GM12878 (cell line): Measurements from ENCODE around the gene DIMT1. TPM values are rescaled to one million over a fixed set of nuclear protein-coding genes. Genes with fewer than 3 reads are reported as not detected.

Source experiments
- ATAC-seq: fragments of 200-7000 bp; cut with Tn5 transposase; 3 replicates; pipeline ENCODE4 v1.9.1; 2020; ENCODE audit warnings: mild to moderate bottlenecking, moderate library complexity
- BruUV-seq: library from RNA; stranded (reverse); fragments of 400-500 nt; replicated peaks from 2 replicates; lab custom pipeline; 2021; lab: Mats Ljungman, UMichigan
- CTCF ChIA-PET: fragments of 300-600 bp; sonication (Branson Sonifier 250); formaldehyde crosslinking; extraction: SDS; loops from one replicate; lab custom pipeline; 2021; ENCODE audit warnings: inconsistent platforms; lab: Yijun Ruan, JAX
- POLR2A ChIA-PET: fragments of 350-600 bp; formaldehyde crosslinking; extraction: SDS; loops from one replicate; lab custom pipeline; 2021; ENCODE audit warnings: inconsistent platforms; lab: Charles Lee
- RAD21 ChIA-PET: fragments of 300-600 bp; sonication (Branson Sonifier 250); formaldehyde crosslinking; loops from one replicate; lab custom pipeline; 2023; ENCODE audit warnings: antibody characterized with exemption; ENCODE audit not compliant: unreplicated experiment; lab: Charles Lee
- SMC1A ChIA-PET: fragments of 300-600 bp; sonication (Branson Sonifier 250); formaldehyde crosslinking; loops from one replicate; lab custom pipeline; 2023; ENCODE audit not compliant: unreplicated experiment, uncharacterized antibody; lab: Charles Lee
- DNase-seq: peaks from one replicate; pipeline ENCODE4 v3.0.0-alpha.2; 2011; ENCODE audit warnings: low read depth, low spot score
- FAIRE-seq: peaks from 3 replicates; lab custom pipeline; 2011; peaks lifted over from hg19 to GRCh38; lab: Jason Lieb, UNC
- H2AFZ ChIP-seq: 2 replicates; pipeline ENCODE4 v1.6.0; 2011; ENCODE audit warnings: low read depth, low read length, control low read depth; ENCODE audit not compliant: control insufficient read depth
- H3K27ac ChIP-seq: 2 replicates; pipeline ENCODE4 v1.5.1; 2011; ENCODE audit warnings: control low read depth; ENCODE audit not compliant: control insufficient read depth, insufficient read depth
- H3K27me3 ChIP-seq, 2 experiments: replicated peaks in 1 of 2; 2 replicates each; pipeline versions ENCODE4 v1.6.0 to v1.6.1; 2011; ENCODE audit warnings: low read length in 1 of 2; ENCODE audit not compliant: control insufficient read depth in 2 of 2, insufficient read depth in 2 of 2
- H3K36me3 ChIP-seq, 2 experiments: 2 replicates each; pipeline ENCODE4 v1.5.1; 2011; ENCODE audit warnings: low read length in 1 of 2; ENCODE audit not compliant: control insufficient read depth in 2 of 2, insufficient read depth in 2 of 2
- H3K4me1 ChIP-seq: 2 replicates; pipeline ENCODE4 v1.6.1; 2011; ENCODE audit warnings: mild to moderate bottlenecking, low read length, moderate library complexity, mixed read lengths; ENCODE audit not compliant: control insufficient read depth, insufficient read depth
- H3K4me2 ChIP-seq: 2 replicates; pipeline ENCODE4 v1.6.0; 2011; ENCODE audit warnings: control low read depth; ENCODE audit not compliant: control insufficient read depth, insufficient read depth
- H3K4me3 ChIP-seq: fragments of 200-600 bp; sonication (generic); 2 replicates; pipeline ENCODE4 v1.5.1; 2016
- H3K79me2 ChIP-seq: 2 replicates; pipeline ENCODE4 v1.6.0; 2011; ENCODE audit warnings: low read length; ENCODE audit not compliant: control insufficient read depth, insufficient read depth
- H3K9ac ChIP-seq: 2 replicates; pipeline ENCODE4 v1.8.0; 2011; ENCODE audit warnings: low read length, control low read depth, mixed read lengths; ENCODE audit not compliant: control insufficient read depth, insufficient read depth
- H3K9me3 ChIP-seq: replicated peaks from 3 replicates; pipeline ENCODE4 v1.5.1; 2011; ENCODE audit warnings: mild to moderate bottlenecking, low read length; ENCODE audit not compliant: control insufficient read depth, insufficient read depth
- H4K20me1 ChIP-seq: 2 replicates; pipeline ENCODE4 v1.6.0; 2011; ENCODE audit not compliant: control insufficient read depth, insufficient read depth
- IKZF2 ChIP-seq, 2 experiments: fragments of 450-650 bp; IDR thresholded peaks; 2 replicates each; pipeline ENCODE4 v1.6.1; 2017; ENCODE audit warnings: mild to moderate bottlenecking in 2 of 2, moderate library complexity in 2 of 2
- KAT2A ChIP-seq: conservative IDR thresholded peaks from 2 replicates; pipeline ENCODE4 v1.6.1; 2011; ENCODE audit warnings: low read depth, low read length; ENCODE audit not compliant: control insufficient read depth
- MTA3 ChIP-seq: IDR thresholded peaks from 2 replicates; pipeline ENCODE4 v1.6.1; 2012; ENCODE audit warnings: low read length, inconsistent platforms, borderline replicate concordance
- NFIC ChIP-seq: IDR thresholded peaks from 2 replicates; pipeline ENCODE4 v1.6.1; 2012; ENCODE audit warnings: low read depth, mild to moderate bottlenecking, inconsistent platforms, low read length, moderate library complexity
- NFXL1 ChIP-seq: fragments of 450-650 bp; IDR thresholded peaks from 2 replicates; pipeline ENCODE4 v1.6.1; 2017; ENCODE audit warnings: antibody characterized with exemption, mild to moderate bottlenecking, borderline replicate concordance
- PML ChIP-seq: IDR thresholded peaks from 2 replicates; pipeline ENCODE4 v1.6.1; 2012; ENCODE audit warnings: low read length, inconsistent platforms
- RBBP5 ChIP-seq: fragments of 200-600 bp; sonication (generic); conservative IDR thresholded peaks from 2 replicates; pipeline ENCODE4 v1.6.1; 2016
- SIX5 ChIP-seq: IDR thresholded peaks from 2 replicates; pipeline ENCODE4 v1.6.1; 2011; ENCODE audit warnings: mild to moderate bottlenecking, low read depth, low read length, moderate library complexity; ENCODE audit not compliant: severe bottlenecking
- SMAD1 ChIP-seq: fragments of 450-650 bp; IDR thresholded peaks from 2 replicates; pipeline ENCODE4 v1.6.1; 2018; ENCODE audit warnings: mild to moderate bottlenecking, low read depth; ENCODE audit not compliant: partially characterized antibody
- SMARCA5 ChIP-seq: fragments of 450-650 bp; IDR thresholded peaks from 2 replicates; pipeline ENCODE4 v1.6.1; 2017; ENCODE audit warnings: mild to moderate bottlenecking
- TCF12 ChIP-seq: IDR thresholded peaks from 2 replicates; pipeline ENCODE4 v1.6.1; 2011; ENCODE audit warnings: low read depth, mild to moderate bottlenecking, low read length
- ZNF217 ChIP-seq: fragments of 450-650 bp; IDR thresholded peaks from 2 replicates; pipeline ENCODE4 v1.6.1; 2017; ENCODE audit warnings: antibody characterized with exemption, mild to moderate bottlenecking
- WGBS: methylation state at CpG from one replicate; pipeline ENCODE4 v1.1.6; 2016; ENCODE audit warnings: low lambda C conversion rate; ENCODE audit not compliant: insufficient replicate concordance, insufficient coverage; ENCODE audit errors: missing lambda C conversion rate; 5-methylcytosine and 5-hydroxymethylcytosine counted together
- in situ Hi-C: fragments of 300-500 bp; cut with MboI; formaldehyde crosslinking; loops from 9 replicates; pipeline ENCODE4 v1.14.3; 2018; ENCODE audit warnings: mixed read lengths
- intact Hi-C: fragments of 100-400 bp; cut with micrococcal nuclease; formaldehyde crosslinking; loops from one replicate; pipeline ENCODE4 v1.14.2; 2022; ENCODE audit not compliant: unreplicated experiment
- polyA plus RNA-seq, 11 experiments: library from polyadenylated mRNA; depleted of rRNA in 4 of 11; unstranded in 6 of 11; stranded (reverse) in 5 of 11; fragments of >200 nt; fragmentation: Nextera tagmentation in 4 of 11; fragmentation: Illumina TruSeq in 1 of 11; extraction: Ambion mirVana in 4 of 11; extraction: Trizol in 1 of 11; gene quantifications; 1 replicate in 1 of 11; 2 replicates in 10 of 11; pipeline versions ENCODE4 v1.2.1 to v1.2.3, GENCODE V29; 2011 to 2016; ENCODE audit warnings: inconsistent platforms in 2 of 11, missing spikeins in 2 of 11, low read depth in 1 of 11
- total RNA-seq, 4 experiments: library from RNA; depleted of rRNA in 3 of 4; stranded (reverse); fragments of >200 nt in 3 of 4; fragmentation: Illumina TruSeq in 1 of 4; extraction: Trizol in 1 of 4; gene quantifications; 2 replicates each; pipeline versions ENCODE4 v1.2.1 to v1.2.3, GENCODE V29; 2013 to 2021
- TF ChIP-seq, protein P1 (sequence below): fragments of 450-650 bp; IDR thresholded peaks from 2 replicates; pipeline ENCODE4 v1.6.1; 2017; ENCODE audit warnings: low read depth, mild to moderate bottlenecking, moderate library complexity
- TF ChIP-seq, protein P2 (sequence below): fragments of 450-650 bp; IDR thresholded peaks from 2 replicates; pipeline ENCODE4 v1.6.1; 2017; ENCODE audit warnings: mild to moderate bottlenecking, moderate library complexity
- TF ChIP-seq, protein P3 (sequence below): IDR thresholded peaks from 2 replicates; pipeline ENCODE4 v1.6.1; 2012; ENCODE audit warnings: mild to moderate bottlenecking, low read depth, low read length
- TF ChIP-seq, protein P4 (sequence below): IDR thresholded peaks from 2 replicates; pipeline ENCODE4 v1.6.1; 2012; ENCODE audit warnings: low read depth, low read length, improper control_type of control experiment

DIMT1 gene
- total and polyA plus RNA-seq, 10 of the 15 experiments (the other 5 are each of a cell fraction or from before 2014, with no cell fraction given), result 19.0 to 66.2 (median 31.6) TPM

DNA sequence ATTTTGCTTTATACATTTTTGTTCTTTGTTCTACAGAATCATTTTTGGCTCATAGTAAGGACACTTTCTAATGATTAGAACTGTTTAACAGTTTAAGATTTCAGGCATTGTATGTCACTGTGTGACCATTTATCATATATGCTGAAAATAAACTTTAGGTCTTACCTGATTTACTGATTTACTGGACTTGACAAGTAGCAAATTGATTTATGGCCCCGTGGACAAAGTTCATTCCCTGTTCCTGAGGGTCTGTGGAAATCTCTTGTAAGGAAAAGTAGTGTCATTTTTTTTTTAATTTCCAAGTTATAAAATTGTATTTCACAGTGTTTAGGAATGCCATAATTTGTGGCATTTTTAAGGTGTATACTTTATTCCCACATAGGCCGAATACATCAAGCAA, 57.0 kb downstream of the DIMT1 start:
- Histone ChIP-seq H3K27ac (no peak overlapping the region), H3K4me2 (no peak overlapping the region), H3K9me3 (no peaks in the 10 kb centered on the region), H3K27me3 (no peaks in the 10 kb centered on the region), H3K36me3 (peaks cover 0 to 12% of the 10 kb centered on the region in 2 experiments), H3K4me3 (no peak overlapping the region), H2AFZ (no peak overlapping the region), H4K20me1 (no peaks in the 10 kb centered on the region), H3K79me2 (peaks cover 34% of the 10 kb centered on the region), H3K4me1 (peaks cover 5% of the 10 kb centered on the region), H3K9ac (no peak overlapping the region)
- in situ Hi-C loops, result no loop called here
- intact Hi-C loops, result no loop called here
- ATAC-seq, result no peak
- ChIA-PET POLR2A (no interaction called here), CTCF (interaction anchor here (1.5 to 3.7 kb wide), 2 partner anchors 8 to 122 kb away, joined by 4 to 21 read pairs; no protein-coding TSS in a partner anchor), RAD21 (no interaction called here), SMC1A (interaction anchor here (1.0 to 1.6 kb wide), 2 partner anchors 38 to 122 kb away, joined by 4 to 5 read pairs; no protein-coding TSS in a partner anchor)
- no TSS peak for BruUV-seq
- DNase-seq, result no peak
- 100% methylated on average over 2 of the region's 2 CpGs for WGBS
- TF ChIP-seq, protein P1, sequence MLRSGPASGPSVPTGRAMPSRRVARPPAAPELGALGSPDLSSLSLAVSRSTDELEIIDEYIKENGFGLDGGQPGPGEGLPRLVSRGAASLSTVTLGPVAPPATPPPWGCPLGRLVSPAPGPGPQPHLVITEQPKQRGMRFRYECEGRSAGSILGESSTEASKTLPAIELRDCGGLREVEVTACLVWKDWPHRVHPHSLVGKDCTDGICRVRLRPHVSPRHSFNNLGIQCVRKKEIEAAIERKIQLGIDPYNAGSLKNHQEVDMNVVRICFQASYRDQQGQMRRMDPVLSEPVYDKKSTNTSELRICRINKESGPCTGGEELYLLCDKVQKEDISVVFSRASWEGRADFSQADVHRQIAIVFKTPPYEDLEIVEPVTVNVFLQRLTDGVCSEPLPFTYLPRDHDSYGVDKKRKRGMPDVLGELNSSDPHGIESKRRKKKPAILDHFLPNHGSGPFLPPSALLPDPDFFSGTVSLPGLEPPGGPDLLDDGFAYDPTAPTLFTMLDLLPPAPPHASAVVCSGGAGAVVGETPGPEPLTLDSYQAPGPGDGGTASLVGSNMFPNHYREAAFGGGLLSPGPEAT, result no peak
- TF ChIP-seq, protein P2, sequence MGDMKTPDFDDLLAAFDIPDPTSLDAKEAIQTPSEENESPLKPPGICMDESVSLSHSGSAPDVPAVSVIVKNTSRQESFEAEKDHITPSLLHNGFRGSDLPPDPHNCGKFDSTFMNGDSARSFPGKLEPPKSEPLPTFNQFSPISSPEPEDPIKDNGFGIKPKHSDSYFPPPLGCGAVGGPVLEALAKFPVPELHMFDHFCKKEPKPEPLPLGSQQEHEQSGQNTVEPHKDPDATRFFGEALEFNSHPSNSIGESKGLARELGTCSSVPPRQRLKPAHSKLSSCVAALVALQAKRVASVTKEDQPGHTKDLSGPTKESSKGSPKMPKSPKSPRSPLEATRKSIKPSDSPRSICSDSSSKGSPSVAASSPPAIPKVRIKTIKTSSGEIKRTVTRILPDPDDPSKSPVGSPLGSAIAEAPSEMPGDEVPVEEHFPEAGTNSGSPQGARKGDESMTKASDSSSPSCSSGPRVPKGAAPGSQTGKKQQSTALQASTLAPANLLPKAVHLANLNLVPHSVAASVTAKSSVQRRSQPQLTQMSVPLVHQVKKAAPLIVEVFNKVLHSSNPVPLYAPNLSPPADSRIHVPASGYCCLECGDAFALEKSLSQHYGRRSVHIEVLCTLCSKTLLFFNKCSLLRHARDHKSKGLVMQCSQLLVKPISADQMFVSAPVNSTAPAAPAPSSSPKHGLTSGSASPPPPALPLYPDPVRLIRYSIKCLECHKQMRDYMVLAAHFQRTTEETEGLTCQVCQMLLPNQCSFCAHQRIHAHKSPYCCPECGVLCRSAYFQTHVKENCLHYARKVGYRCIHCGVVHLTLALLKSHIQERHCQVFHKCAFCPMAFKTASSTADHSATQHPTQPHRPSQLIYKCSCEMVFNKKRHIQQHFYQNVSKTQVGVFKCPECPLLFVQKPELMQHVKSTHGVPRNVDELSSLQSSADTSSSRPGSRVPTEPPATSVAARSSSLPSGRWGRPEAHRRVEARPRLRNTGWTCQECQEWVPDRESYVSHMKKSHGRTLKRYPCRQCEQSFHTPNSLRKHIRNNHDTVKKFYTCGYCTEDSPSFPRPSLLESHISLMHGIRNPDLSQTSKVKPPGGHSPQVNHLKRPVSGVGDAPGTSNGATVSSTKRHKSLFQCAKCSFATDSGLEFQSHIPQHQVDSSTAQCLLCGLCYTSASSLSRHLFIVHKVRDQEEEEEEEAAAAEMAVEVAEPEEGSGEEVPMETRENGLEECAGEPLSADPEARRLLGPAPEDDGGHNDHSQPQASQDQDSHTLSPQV, result no peak
- no peak for TF ChIP-seq NFXL1
- no peak for TF ChIP-seq IKZF2 (IDR thresholded peaks at IDR 0.05)
- TF ChIP-seq NFIC, result no peak
- no peak for TF ChIP-seq TCF12
- TF ChIP-seq, protein P3, sequence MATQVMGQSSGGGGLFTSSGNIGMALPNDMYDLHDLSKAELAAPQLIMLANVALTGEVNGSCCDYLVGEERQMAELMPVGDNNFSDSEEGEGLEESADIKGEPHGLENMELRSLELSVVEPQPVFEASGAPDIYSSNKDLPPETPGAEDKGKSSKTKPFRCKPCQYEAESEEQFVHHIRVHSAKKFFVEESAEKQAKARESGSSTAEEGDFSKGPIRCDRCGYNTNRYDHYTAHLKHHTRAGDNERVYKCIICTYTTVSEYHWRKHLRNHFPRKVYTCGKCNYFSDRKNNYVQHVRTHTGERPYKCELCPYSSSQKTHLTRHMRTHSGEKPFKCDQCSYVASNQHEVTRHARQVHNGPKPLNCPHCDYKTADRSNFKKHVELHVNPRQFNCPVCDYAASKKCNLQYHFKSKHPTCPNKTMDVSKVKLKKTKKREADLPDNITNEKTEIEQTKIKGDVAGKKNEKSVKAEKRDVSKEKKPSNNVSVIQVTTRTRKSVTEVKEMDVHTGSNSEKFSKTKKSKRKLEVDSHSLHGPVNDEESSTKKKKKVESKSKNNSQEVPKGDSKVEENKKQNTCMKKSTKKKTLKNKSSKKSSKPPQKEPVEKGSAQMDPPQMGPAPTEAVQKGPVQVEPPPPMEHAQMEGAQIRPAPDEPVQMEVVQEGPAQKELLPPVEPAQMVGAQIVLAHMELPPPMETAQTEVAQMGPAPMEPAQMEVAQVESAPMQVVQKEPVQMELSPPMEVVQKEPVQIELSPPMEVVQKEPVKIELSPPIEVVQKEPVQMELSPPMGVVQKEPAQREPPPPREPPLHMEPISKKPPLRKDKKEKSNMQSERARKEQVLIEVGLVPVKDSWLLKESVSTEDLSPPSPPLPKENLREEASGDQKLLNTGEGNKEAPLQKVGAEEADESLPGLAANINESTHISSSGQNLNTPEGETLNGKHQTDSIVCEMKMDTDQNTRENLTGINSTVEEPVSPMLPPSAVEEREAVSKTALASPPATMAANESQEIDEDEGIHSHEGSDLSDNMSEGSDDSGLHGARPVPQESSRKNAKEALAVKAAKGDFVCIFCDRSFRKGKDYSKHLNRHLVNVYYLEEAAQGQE, result no peak
- no peak for TF ChIP-seq SMARCA5
- TF ChIP-seq, protein P4, sequence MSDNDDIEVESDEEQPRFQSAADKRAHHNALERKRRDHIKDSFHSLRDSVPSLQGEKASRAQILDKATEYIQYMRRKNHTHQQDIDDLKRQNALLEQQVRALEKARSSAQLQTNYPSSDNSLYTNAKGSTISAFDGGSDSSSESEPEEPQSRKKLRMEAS, result no peak
- no peak for TF ChIP-seq ZNF217
- no peak for TF ChIP-seq RBBP5
- TF ChIP-seq PML, result no peak
- no peak for TF ChIP-seq SMAD1
- TF ChIP-seq SIX5, result no peak
- TF ChIP-seq KAT2A, result no peak
- TF ChIP-seq MTA3, result no peak
- no peak for FAIRE-seq
